Medulla oblongata (tissue), 1 donor: ENCODE results near the gene PVALEF.

Experiments
- DNase-seq: peaks from one replicate; pipeline ENCODE4 v3.0.0-alpha.2; 2015; ENCODE audit errors: extremely low spot score

PVALEF gene

GRCh38 chr17:81183316-81183715, 18.0 kb downstream of the PVALEF start:
- no peak for DNase-seq

DNA sequence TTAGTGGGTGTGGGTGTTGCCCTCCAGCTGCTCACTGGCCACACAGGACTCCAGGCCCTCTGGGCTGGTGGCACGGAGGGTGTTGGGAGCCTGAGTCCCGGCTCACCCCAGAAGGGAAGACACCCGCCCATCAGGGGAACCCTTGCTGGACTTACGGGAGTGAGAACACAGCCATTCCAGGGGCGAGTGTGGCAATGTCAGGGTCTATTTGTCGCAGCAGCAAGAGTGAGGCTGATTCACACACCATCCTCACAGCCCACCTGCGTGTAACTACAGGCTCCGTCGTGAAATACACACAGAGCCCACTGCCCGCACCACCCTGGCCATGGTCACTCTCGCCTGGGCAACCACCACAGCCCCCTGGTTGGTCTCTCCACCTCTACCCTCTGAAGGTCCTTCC, 18.5 kb downstream of the PVALEF start:
- DNase-seq = no peak

DNA sequence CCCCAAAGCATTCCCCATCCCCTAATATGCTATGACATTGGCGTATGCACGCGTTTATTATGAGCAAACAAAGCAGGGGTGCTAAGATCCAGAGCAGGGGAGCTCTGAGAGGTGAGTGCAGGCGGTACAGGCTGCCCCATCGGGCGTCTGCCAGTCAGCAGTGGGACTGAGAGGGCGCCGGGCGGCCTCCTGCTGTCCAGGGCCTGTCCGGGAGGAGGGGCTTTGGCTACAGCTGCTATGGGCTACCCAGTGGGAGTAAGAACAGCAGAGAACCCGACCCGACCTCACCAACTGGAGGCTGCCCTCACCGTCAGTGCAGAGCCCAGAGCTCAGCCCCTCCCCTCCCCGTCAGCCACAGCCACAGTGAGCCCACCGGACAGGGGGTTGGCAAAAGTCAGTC, 19.2 kb downstream of the PVALEF start:
- DNase-seq = no peak

- DNase-seq = no peak
Observed at GRCh38 chr17:81186203-81186602, 20.9 kb downstream of the PVALEF start.

DNA sequence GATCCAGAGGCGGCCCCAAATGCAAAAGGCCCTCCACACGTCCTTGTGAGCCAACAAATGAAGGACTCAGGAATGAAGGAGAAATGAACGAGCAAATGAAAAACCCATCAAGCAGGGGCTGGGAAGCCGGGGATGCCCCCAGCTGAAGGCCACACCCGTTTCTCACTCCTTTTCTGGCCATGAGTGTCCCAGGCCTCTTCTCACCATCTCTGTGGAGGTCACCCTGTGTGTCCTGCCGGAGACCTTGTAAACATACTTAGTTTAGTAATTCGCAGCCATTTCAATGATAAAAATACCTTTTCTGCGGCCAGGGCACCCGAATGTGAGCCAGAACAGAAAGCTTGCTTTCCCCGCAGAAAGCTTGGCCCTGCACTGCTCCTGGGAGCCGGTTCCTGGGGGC, 21.8 kb downstream of the PVALEF start:
- DNase-seq = no peak

- DNase-seq = no peak
Observed at GRCh38 chr17:81187586-81188490, 22.5 kb downstream of the PVALEF start.

DNA sequence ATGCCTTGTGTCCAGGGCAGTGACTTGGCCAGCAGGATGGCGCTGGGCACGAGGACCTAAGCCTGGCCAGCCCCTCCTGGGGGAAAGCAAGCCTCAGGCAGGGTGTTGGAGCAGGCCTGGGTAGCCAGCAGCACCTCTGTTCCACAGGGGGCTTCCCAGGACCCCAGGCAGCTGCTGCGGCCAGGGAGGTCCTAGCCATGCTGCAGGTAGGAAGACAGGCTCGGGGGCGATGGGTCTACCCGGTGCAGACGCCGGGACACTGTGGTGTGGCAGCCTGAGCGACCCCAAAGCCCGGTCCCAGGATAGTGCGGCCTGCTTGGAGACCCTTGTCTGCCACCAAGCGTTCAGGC, 23.2 kb downstream of the PVALEF start:
- DNase-seq = no peak

DNA sequence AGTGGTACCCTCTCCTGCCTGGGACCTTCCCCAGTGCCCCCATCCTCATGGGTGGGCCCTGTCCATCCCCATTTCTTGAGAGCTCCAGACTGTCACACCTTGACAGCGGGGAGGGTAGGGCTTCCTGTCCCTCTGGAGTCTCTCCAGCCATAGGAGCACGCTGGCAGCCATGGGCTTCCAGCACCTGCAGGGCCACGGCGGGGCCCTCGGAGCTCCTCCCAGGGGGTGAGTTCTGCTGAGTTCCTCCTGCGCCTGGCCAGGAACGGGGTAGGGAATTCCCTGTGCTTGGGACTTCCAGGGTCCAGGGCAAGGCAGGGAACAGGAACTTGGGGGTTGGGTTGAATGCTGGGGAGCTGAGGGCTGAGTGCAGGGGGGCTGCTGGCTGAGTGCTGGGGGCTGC, 23.7 kb downstream of the PVALEF start:
- DNase-seq = no peak

DNA sequence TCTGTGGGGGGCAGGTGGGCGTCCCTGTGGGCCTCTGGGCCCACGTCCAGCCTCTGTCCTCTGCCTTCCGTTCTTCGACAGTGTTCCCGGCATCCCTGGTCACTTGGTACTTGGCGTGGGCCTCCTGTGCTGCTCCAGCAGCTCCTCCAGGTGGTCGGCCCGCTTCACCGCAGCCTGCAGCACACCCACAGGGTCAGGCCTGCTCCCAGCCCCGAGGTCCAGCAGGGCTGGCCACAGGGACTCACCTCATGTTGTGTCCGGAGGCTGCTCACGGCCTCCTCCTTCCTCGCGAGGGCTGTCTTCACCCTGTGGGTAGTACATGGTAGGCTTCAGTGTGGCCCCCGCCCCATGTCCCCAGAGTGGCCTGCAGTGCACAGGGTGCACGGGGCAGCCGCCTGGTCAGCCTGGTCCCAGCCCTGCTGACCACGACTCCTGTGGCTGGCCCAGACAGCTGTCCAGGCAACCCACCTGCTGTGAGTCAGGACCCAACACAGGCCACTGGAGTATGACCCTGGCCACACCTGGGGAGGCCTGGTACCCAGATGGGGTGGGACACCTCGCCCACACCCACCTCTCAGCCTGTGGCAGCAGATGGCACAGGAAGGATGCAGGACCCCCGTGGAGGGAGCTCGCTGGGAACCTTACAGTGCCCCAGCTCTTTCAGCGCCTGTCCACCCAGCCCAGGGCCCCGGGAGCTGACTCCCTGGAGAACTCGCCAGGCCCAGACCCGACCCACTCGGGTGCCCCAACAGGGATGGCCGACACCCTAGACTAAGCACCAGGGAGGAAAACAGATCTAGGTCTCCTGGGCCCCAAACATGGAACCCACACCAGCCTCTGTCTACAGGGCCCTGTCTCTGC, 24.6 kb downstream of the PVALEF start:
- DNase-seq = peak; percentile 14

DNA sequence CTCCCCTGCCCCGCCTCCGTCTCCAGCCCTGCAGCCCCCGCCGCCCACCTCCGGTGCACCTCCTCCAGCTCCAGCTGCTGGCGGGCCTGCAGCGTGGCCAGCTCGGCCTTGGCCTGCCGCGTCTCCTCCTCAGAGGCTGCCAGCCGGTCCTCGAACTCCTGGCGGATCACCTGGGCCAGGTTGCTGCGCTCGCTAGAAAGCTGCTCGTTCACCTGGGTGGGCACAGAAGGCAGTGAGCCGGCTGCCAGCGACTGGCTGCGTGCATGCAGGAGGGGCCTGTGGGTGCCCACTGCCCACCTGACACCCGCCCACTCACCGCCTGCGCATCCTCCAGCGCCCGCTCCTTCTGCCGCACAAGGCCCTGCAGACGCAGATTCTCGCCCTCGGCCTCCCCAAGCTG, 25.3 kb downstream of the PVALEF start:
- DNase-seq = no peak

DNA sequence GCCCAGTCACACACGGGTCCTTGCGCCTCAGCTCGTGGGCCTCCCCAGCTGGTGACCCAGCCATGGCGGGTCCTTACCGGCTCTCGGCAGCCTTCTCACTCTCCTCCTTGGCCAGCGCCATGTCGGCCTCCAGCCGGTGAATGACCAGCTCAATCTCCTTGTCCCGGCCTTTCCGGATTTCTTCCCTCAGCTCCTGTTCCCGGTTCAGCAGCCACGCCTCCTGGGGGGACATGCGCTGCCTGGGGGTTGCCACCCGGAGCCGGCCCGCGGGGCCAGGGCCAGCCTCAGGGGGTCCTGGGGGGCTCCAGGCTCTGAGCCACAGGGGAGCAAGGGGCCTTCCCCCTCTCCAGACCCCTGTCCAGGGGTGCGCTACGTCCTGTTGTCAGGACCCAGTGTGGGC, 25.8 kb downstream of the PVALEF start:
- DNase-seq = no peak

GRCh38 chr17:81191646-81192045, 26.3 kb downstream of the PVALEF start:
- no peak for DNase-seq

DNA sequence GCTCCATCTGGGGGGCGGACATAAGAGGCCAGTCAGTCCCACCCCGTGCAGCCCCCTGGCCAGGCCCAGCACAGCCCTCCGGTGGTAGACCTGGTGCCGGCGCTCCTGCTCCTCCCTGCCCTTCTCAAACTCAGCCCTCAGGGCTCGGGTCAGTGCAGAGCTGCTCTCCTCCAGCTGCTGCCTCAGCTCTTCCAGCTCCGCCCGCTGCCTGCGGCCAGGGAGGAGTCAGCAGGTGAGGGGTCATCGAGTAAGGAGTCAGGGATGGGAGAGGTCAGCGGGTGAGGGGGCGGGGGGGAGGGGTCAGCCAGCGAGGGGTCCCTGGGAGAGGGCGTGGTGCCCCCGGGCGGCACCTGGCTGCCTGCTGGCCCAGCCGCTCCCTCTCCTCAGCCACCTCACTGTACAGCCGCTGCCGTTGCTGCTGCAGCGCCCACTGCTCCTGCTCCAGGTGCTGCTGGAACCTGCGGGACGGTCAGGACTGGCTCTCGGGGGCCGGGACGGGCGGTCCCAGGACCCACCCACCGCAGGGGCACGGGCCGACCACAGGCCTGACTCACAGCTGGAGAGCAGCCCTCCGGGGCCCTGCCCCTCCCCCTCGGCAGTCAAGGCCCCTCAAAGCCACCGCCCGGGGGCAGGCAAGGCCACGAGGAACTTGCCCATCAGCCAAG, 27.2 kb downstream of the PVALEF start:
- no peak for DNase-seq

GRCh38 chr17:81193051-81193410, 27.7 kb downstream of the PVALEF start:
- DNase-seq = no peak

GRCh38 chr17:81193470-81194224, 28.3 kb downstream of the PVALEF start:
- no peak for DNase-seq

- DNase-seq = no peak
Observed at GRCh38 chr17:81194225-81194760, 29.0 kb downstream of the PVALEF start.

DNA sequence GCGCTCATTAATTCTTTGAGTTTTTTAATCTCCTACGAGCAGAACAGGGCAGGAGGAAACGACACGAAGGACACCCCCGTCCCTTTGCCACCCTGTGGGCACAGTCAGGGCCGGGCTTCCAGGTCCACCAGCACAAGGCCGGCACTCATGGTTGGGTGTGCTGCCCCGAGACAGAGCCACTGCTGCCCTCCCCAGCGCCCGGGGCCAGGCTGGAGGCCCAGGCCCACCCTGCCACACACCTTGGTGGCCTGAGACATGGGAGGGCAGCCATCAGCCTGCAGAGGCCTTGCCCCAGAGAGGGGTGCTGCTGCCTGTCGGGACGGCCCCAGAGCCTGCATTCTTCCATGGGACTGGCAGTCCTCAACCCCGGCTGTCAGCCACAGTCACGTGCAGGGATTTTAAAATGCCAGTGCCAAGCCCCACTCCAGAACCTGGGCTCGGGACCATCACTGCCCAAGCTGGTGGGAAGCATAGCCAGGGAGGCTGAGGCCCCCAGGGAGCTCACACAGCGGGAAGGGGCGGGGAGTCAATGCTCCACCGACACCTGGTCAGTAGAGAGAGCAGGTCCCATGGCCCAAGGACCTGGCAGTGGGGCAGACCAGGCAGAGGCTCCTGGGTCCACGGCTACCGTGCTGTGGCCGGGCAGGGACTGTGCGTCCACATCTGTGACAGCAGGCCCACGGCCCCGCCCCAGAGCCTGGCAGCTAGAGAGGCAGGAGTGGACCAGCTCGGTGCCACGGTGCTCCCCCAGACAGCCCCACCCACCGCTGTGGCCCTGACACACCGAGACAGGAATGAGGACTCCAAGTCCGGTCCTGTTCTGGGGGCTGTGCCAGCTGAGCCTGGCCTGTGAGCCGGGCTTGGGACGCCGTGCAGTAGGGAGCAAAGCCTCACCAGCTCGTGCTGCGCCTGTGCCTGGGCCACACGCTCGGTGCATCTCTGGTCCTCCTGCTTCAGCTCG, 29.9 kb downstream of the PVALEF start:
- no peak for DNase-seq

DNA sequence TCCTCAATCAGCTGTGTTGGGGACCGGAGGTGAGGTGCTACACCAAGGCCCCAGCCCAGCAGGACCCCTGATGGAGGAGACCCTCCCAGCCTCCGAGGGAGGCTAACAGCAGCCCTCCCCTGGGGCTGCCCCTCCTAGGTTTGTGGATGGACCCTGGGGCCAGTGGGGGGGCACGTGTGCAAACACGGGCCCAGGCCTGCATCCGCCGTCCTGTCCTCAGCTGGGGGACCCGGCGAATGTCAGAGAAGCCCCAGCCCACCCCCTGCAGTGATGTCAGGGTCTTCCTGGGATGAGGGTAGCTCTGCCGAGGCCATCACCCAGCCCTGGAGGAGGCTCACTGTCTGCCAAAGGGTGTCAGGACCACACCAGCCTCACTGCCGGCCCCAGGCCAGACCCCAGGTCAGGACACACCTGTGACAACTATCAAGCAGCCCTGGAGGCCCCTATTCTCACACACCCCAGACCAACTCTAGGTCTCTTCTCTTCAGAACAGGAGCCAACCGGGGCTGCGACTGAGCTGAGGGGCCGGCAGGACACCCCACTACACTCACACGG, 30.7 kb downstream of the PVALEF start:
- no peak for DNase-seq

- no peak for DNase-seq
Observed at GRCh38 chr17:81196505-81197408, 31.4 kb downstream of the PVALEF start.
